Measurements from ENCODE around the gene KCNH1.

DNA sequence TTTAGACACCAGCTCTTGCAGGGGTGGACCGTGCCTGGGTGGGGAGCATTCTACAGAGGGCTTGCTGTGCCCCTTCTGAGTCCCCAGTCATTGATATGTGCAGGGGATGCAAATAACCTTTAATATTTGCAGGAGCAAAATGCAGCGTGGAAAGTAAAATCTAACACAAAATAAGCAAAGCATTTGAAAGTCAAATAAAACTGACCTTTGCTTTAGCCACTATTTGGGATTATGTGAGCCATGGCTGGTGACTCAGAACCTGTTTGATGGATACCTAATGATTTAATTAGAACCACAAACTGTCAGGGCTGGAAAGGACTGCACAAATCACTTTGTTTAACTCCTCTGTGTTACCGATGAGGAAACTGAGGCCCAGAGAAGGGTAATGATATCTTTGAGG, 427.7 kb downstream of the KCNH1 start:
- TF ChIP-seq, protein P1, sequence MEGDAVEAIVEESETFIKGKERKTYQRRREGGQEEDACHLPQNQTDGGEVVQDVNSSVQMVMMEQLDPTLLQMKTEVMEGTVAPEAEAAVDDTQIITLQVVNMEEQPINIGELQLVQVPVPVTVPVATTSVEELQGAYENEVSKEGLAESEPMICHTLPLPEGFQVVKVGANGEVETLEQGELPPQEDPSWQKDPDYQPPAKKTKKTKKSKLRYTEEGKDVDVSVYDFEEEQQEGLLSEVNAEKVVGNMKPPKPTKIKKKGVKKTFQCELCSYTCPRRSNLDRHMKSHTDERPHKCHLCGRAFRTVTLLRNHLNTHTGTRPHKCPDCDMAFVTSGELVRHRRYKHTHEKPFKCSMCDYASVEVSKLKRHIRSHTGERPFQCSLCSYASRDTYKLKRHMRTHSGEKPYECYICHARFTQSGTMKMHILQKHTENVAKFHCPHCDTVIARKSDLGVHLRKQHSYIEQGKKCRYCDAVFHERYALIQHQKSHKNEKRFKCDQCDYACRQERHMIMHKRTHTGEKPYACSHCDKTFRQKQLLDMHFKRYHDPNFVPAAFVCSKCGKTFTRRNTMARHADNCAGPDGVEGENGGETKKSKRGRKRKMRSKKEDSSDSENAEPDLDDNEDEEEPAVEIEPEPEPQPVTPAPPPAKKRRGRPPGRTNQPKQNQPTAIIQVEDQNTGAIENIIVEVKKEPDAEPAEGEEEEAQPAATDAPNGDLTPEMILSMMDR (conservative IDR thresholded peaks at IDR 0.05; ENCODE audit: low read depth in 2 of 2) = no peak
- TF ChIP-seq CREB1 (CRISPR knock-in tag; IDR thresholded peaks at IDR 0.05; ENCODE audit: low read depth) = no peak
- no peak for TF ChIP-seq EZH2 (IDR thresholded peaks at IDR 0.05; ENCODE audit: low read depth, unreplicated experiment)
- TF ChIP-seq POLR2AphosphoS5 (IDR thresholded peaks at IDR 0.05; ENCODE audit: low read depth) = no peak
- TF ChIP-seq, protein P2, sequence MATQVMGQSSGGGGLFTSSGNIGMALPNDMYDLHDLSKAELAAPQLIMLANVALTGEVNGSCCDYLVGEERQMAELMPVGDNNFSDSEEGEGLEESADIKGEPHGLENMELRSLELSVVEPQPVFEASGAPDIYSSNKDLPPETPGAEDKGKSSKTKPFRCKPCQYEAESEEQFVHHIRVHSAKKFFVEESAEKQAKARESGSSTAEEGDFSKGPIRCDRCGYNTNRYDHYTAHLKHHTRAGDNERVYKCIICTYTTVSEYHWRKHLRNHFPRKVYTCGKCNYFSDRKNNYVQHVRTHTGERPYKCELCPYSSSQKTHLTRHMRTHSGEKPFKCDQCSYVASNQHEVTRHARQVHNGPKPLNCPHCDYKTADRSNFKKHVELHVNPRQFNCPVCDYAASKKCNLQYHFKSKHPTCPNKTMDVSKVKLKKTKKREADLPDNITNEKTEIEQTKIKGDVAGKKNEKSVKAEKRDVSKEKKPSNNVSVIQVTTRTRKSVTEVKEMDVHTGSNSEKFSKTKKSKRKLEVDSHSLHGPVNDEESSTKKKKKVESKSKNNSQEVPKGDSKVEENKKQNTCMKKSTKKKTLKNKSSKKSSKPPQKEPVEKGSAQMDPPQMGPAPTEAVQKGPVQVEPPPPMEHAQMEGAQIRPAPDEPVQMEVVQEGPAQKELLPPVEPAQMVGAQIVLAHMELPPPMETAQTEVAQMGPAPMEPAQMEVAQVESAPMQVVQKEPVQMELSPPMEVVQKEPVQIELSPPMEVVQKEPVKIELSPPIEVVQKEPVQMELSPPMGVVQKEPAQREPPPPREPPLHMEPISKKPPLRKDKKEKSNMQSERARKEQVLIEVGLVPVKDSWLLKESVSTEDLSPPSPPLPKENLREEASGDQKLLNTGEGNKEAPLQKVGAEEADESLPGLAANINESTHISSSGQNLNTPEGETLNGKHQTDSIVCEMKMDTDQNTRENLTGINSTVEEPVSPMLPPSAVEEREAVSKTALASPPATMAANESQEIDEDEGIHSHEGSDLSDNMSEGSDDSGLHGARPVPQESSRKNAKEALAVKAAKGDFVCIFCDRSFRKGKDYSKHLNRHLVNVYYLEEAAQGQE (IDR thresholded peaks at IDR 0.05; ENCODE audit: unreplicated experiment) = no peak
- TF ChIP-seq JUNB (IDR thresholded peaks at IDR 0.05; ENCODE audit: unreplicated experiment) = no peak
- TF ChIP-seq, protein P3, sequence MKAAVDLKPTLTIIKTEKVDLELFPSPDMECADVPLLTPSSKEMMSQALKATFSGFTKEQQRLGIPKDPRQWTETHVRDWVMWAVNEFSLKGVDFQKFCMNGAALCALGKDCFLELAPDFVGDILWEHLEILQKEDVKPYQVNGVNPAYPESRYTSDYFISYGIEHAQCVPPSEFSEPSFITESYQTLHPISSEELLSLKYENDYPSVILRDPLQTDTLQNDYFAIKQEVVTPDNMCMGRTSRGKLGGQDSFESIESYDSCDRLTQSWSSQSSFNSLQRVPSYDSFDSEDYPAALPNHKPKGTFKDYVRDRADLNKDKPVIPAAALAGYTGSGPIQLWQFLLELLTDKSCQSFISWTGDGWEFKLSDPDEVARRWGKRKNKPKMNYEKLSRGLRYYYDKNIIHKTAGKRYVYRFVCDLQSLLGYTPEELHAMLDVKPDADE (IDR thresholded peaks at IDR 0.05) = no peak

Data from GM23338 (cell line).